Effector memory CD4-positive, alpha-beta T cell (primary cell): ENCODE measurements around the gene CPNE5.

ENCODE experiments used
- DNase-seq, 3 donors: peaks; one replicate each; pipeline ENCODE4 v3.0.0-alpha.2; 2020
- H3K27ac ChIP-seq: 2 replicates; pipeline ENCODE4 v1.7.0; 2013; ENCODE audit warnings: mild to moderate bottlenecking, low read length, moderate library complexity; ENCODE audit not compliant: insufficient read depth, poor library complexity, severe bottlenecking
- H3K27me3 ChIP-seq: replicated peaks from 2 replicates; pipeline ENCODE4 v1.7.0; 2013; ENCODE audit warnings: mild to moderate bottlenecking, low read length; ENCODE audit not compliant: insufficient read depth, control insufficient read depth, poor library complexity, severe bottlenecking
- H3K36me3 ChIP-seq: 2 replicates; pipeline ENCODE4 v1.7.0; 2013; ENCODE audit warnings: mild to moderate bottlenecking, low read length, moderate library complexity; ENCODE audit not compliant: control insufficient read depth, insufficient read depth
- H3K4me1 ChIP-seq: 2 replicates; pipeline ENCODE4 v1.7.0; 2013; ENCODE audit warnings: low read length, mild to moderate bottlenecking; ENCODE audit not compliant: control insufficient read depth, insufficient read depth, poor library complexity, severe bottlenecking
- H3K4me3 ChIP-seq: 2 replicates; pipeline ENCODE4 v1.7.0; 2013; ENCODE audit warnings: low read length, low read depth, mild to moderate bottlenecking; ENCODE audit not compliant: insufficient read depth, poor library complexity, severe bottlenecking
- H3K9me3 ChIP-seq: 2 replicates; pipeline ENCODE4 v1.7.0; 2013; ENCODE audit warnings: mild to moderate bottlenecking, low read length, moderate library complexity; ENCODE audit not compliant: control insufficient read depth

Gene CPNE5

GRCh38 chr6:36765594-36766398, 73.4 kb downstream of the CPNE5 start:
- Histone ChIP-seq H3K27ac (no peak overlapping the region), H3K4me1 (peaks cover 27% of the 10 kb centered on the region)

GRCh38 chr6:36765190-36765589, 74.1 kb downstream of the CPNE5 start:
- no peak overlapping the region for H3K27ac ChIP-seq
- H3K27me3 ChIP-seq: no peaks in the 10 kb centered on the region
- H3K9me3 ChIP-seq: no peaks in the 10 kb centered on the region
- H3K36me3 ChIP-seq: no peaks in the 10 kb centered on the region
- H3K4me3 ChIP-seq: no peak overlapping the region
- no peak for DNase-seq
- peaks cover 23% of the 10 kb centered on the region for H3K4me1 ChIP-seq

More at GRCh38 chr6:36765594-36766398, 73.4 kb downstream of the CPNE5 start:
- DNase-seq: peak; percentile 62 to 72 (median 62)
- Histone ChIP-seq H3K9me3 (no peaks in the 10 kb centered on the region), H3K27me3 (no peaks in the 10 kb centered on the region), H3K4me3 (no peak overlapping the region), H3K36me3 (no peaks in the 10 kb centered on the region)

GRCh38 chr6:36762123-36762522, 77.1 kb downstream of the CPNE5 start:
- Histone ChIP-seq H3K36me3 (no peaks in the 10 kb centered on the region), H3K27me3 (no peaks in the 10 kb centered on the region), H3K4me3 (no peak overlapping the region), H3K9me3 (no peaks in the 10 kb centered on the region), H3K27ac (no peak overlapping the region), H3K4me1 (peaks cover 18% of the 10 kb centered on the region)
- no peak for DNase-seq

GRCh38 chr6:36760685-36761435, 78.4 kb downstream of the CPNE5 start:
- no peak overlapping the region for H3K4me3 ChIP-seq
- no peaks in the 10 kb centered on the region for H3K27me3 ChIP-seq
- no peaks in the 10 kb centered on the region for H3K36me3 ChIP-seq
- no peak for DNase-seq
- no peaks in the 10 kb centered on the region for H3K9me3 ChIP-seq
- no peak overlapping the region for H3K27ac ChIP-seq
- H3K4me1 ChIP-seq: peaks cover 27% of the 10 kb centered on the region

GRCh38 chr6:36759148-36759759, 80.0 kb downstream of the CPNE5 start:
- peak; percentile 62 to 76 (median 72) for DNase-seq
- no peaks in the 10 kb centered on the region for H3K9me3 ChIP-seq
- peak overlapping the region; percentile 13 for H3K27ac ChIP-seq
- no peaks in the 10 kb centered on the region for H3K27me3 ChIP-seq
- peaks cover 43% of the 10 kb centered on the region for H3K4me1 ChIP-seq
- no peaks in the 10 kb centered on the region for H3K36me3 ChIP-seq
- no peak overlapping the region for H3K4me3 ChIP-seq

GRCh38 chr6:36758516-36759147, 80.6 kb downstream of the CPNE5 start:
- H3K4me1 ChIP-seq: peaks cover 47% of the 10 kb centered on the region
- no peak for DNase-seq
- peak overlapping the region; percentile 13 for H3K27ac ChIP-seq
- no peaks in the 10 kb centered on the region for H3K36me3 ChIP-seq
- H3K27me3 ChIP-seq: no peaks in the 10 kb centered on the region
- H3K9me3 ChIP-seq: no peaks in the 10 kb centered on the region
- no peak overlapping the region for H3K4me3 ChIP-seq

GRCh38 chr6:36757943-36758508, 81.2 kb downstream of the CPNE5 start:
- Histone ChIP-seq H3K9me3 (no peaks in the 10 kb centered on the region), H3K27me3 (no peaks in the 10 kb centered on the region), H3K27ac (peak overlapping the region; percentile 88), H3K4me1 (peaks cover 53% of the 10 kb centered on the region), H3K36me3 (no peaks in the 10 kb centered on the region), H3K4me3 (no peak overlapping the region)
- DNase-seq: no peak

GRCh38 chr6:36757206-36757605, 82.0 kb downstream of the CPNE5 start:
- Histone ChIP-seq H3K27ac (peak overlapping the region; percentile 88), H3K36me3 (no peaks in the 10 kb centered on the region), H3K9me3 (no peaks in the 10 kb centered on the region), H3K4me1 (peaks cover 61% of the 10 kb centered on the region), H3K4me3 (no peak overlapping the region), H3K27me3 (no peaks in the 10 kb centered on the region)
- DNase-seq: peak; percentile 38 to 42 (median 40)

GRCh38 chr6:36756786-36757185, 82.5 kb downstream of the CPNE5 start:
- Histone ChIP-seq H3K36me3 (no peaks in the 10 kb centered on the region), H3K4me1 (peaks cover 65% of the 10 kb centered on the region), H3K27ac (peak overlapping the region; percentile 88), H3K9me3 (no peaks in the 10 kb centered on the region), H3K27me3 (no peaks in the 10 kb centered on the region), H3K4me3 (no peak overlapping the region)
- DNase-seq: no peak
